GM12878 (cell line): ENCODE measurements around the gene SMAD5. TPM values are rescaled to one million over a fixed set of nuclear protein-coding genes. Genes with fewer than 3 reads are reported as not detected.

ENCODE experiments used
- ATAC-seq: fragments of 200-7000 bp; cut with Tn5 transposase; 3 replicates; pipeline ENCODE4 v1.9.1; 2020; ENCODE audit warnings: mild to moderate bottlenecking, moderate library complexity
- BruUV-seq: library from RNA; stranded (reverse); fragments of 400-500 nt; replicated peaks from 2 replicates; lab custom pipeline; 2021; lab: Mats Ljungman, UMichigan
- CTCF ChIA-PET: fragments of 300-600 bp; sonication (Branson Sonifier 250); formaldehyde crosslinking; extraction: SDS; loops from one replicate; lab custom pipeline; 2021; ENCODE audit warnings: inconsistent platforms; lab: Yijun Ruan, JAX
- POLR2A ChIA-PET: fragments of 350-600 bp; formaldehyde crosslinking; extraction: SDS; loops from one replicate; lab custom pipeline; 2021; ENCODE audit warnings: inconsistent platforms; lab: Charles Lee
- RAD21 ChIA-PET: fragments of 300-600 bp; sonication (Branson Sonifier 250); formaldehyde crosslinking; loops from one replicate; lab custom pipeline; 2023; ENCODE audit warnings: antibody characterized with exemption; ENCODE audit not compliant: unreplicated experiment; lab: Charles Lee
- SMC1A ChIA-PET: fragments of 300-600 bp; sonication (Branson Sonifier 250); formaldehyde crosslinking; loops from one replicate; lab custom pipeline; 2023; ENCODE audit not compliant: unreplicated experiment, uncharacterized antibody; lab: Charles Lee
- DNase-seq: peaks from one replicate; pipeline ENCODE4 v3.0.0-alpha.2; 2011; ENCODE audit warnings: low read depth, low spot score
- FAIRE-seq: peaks from 3 replicates; lab custom pipeline; 2011; peaks lifted over from hg19 to GRCh38; lab: Jason Lieb, UNC
- H2AFZ ChIP-seq: 2 replicates; pipeline ENCODE4 v1.6.0; 2011; ENCODE audit warnings: low read depth, low read length, control low read depth; ENCODE audit not compliant: control insufficient read depth
- H3K27ac ChIP-seq: 2 replicates; pipeline ENCODE4 v1.5.1; 2011; ENCODE audit warnings: control low read depth; ENCODE audit not compliant: control insufficient read depth, insufficient read depth
- H3K27me3 ChIP-seq, 2 experiments: replicated peaks in 1 of 2; 2 replicates each; pipeline versions ENCODE4 v1.6.0 to v1.6.1; 2011; ENCODE audit warnings: low read length in 1 of 2; ENCODE audit not compliant: control insufficient read depth in 2 of 2, insufficient read depth in 2 of 2
- H3K36me3 ChIP-seq, 2 experiments: 2 replicates each; pipeline ENCODE4 v1.5.1; 2011; ENCODE audit warnings: low read length in 1 of 2; ENCODE audit not compliant: control insufficient read depth in 2 of 2, insufficient read depth in 2 of 2
- H3K4me1 ChIP-seq: 2 replicates; pipeline ENCODE4 v1.6.1; 2011; ENCODE audit warnings: mild to moderate bottlenecking, low read length, moderate library complexity, mixed read lengths; ENCODE audit not compliant: control insufficient read depth, insufficient read depth
- H3K4me2 ChIP-seq: 2 replicates; pipeline ENCODE4 v1.6.0; 2011; ENCODE audit warnings: control low read depth; ENCODE audit not compliant: control insufficient read depth, insufficient read depth
- H3K4me3 ChIP-seq: fragments of 200-600 bp; sonication (generic); 2 replicates; pipeline ENCODE4 v1.5.1; 2016
- H3K79me2 ChIP-seq: 2 replicates; pipeline ENCODE4 v1.6.0; 2011; ENCODE audit warnings: low read length; ENCODE audit not compliant: control insufficient read depth, insufficient read depth
- H3K9ac ChIP-seq: 2 replicates; pipeline ENCODE4 v1.8.0; 2011; ENCODE audit warnings: low read length, control low read depth, mixed read lengths; ENCODE audit not compliant: control insufficient read depth, insufficient read depth
- H3K9me3 ChIP-seq: replicated peaks from 3 replicates; pipeline ENCODE4 v1.5.1; 2011; ENCODE audit warnings: mild to moderate bottlenecking, low read length; ENCODE audit not compliant: control insufficient read depth, insufficient read depth
- H4K20me1 ChIP-seq: 2 replicates; pipeline ENCODE4 v1.6.0; 2011; ENCODE audit not compliant: control insufficient read depth, insufficient read depth
- BCL11A ChIP-seq: IDR thresholded peaks from 2 replicates; pipeline ENCODE4 v1.6.1; 2011; ENCODE audit warnings: low read depth, low read length
- CHD2 ChIP-seq: IDR thresholded peaks from 2 replicates; pipeline ENCODE4 v1.6.1; 2011; ENCODE audit warnings: low read depth, low read length, improper control_type of control experiment, borderline replicate concordance
- DPF2 ChIP-seq: fragments of 450-650 bp; IDR thresholded peaks from 2 replicates; pipeline ENCODE4 v1.6.1; 2017; ENCODE audit warnings: mild to moderate bottlenecking
- NBN ChIP-seq: fragments of 450-650 bp; IDR thresholded peaks from 2 replicates; pipeline ENCODE4 v1.6.1; 2016
- NR2F1 ChIP-seq: fragments of 450-650 bp; conservative IDR thresholded peaks from 2 replicates; pipeline ENCODE4 v1.6.1; 2017; ENCODE audit warnings: mild to moderate bottlenecking
- whole genome bisulfite sequencing: methylation state at CpG from one replicate; pipeline ENCODE4 v1.1.6; 2016; ENCODE audit warnings: low lambda C conversion rate; ENCODE audit not compliant: insufficient replicate concordance, insufficient coverage; ENCODE audit errors: missing lambda C conversion rate; 5-methylcytosine and 5-hydroxymethylcytosine counted together
- in situ Hi-C: fragments of 300-500 bp; cut with MboI; formaldehyde crosslinking; loops from 9 replicates; pipeline ENCODE4 v1.14.3; 2018; ENCODE audit warnings: mixed read lengths
- intact Hi-C: fragments of 100-400 bp; cut with micrococcal nuclease; formaldehyde crosslinking; loops from one replicate; pipeline ENCODE4 v1.14.2; 2022; ENCODE audit not compliant: unreplicated experiment
- polyA plus RNA-seq, 11 experiments: library from polyadenylated mRNA; depleted of rRNA in 4 of 11; unstranded in 6 of 11; stranded (reverse) in 5 of 11; fragments of >200 nt; fragmentation: Nextera tagmentation in 4 of 11; fragmentation: Illumina TruSeq in 1 of 11; extraction: Ambion mirVana in 4 of 11; extraction: Trizol in 1 of 11; gene quantifications; 1 replicate in 1 of 11; 2 replicates in 10 of 11; pipeline versions ENCODE4 v1.2.1 to v1.2.3, GENCODE V29; 2011 to 2016; ENCODE audit warnings: inconsistent platforms in 2 of 11, missing spikeins in 2 of 11, low read depth in 1 of 11
- total RNA-seq, 4 experiments: library from RNA; depleted of rRNA in 3 of 4; stranded (reverse); fragments of >200 nt in 3 of 4; fragmentation: Illumina TruSeq in 1 of 4; extraction: Trizol in 1 of 4; gene quantifications; 2 replicates each; pipeline versions ENCODE4 v1.2.1 to v1.2.3, GENCODE V29; 2013 to 2021

SMAD5 gene
- total and polyA plus RNA-seq, 10 of the 15 experiments (the other 5 are each of a cell fraction or from before 2014, with no cell fraction given) = 3.6 to 40.6 (median 11.7) TPM

- no peak for TF ChIP-seq DPF2
These were observed 29.5 kb upstream of the SMAD5 start (continued) for GRCh38 chr5:136103118-136103517.

DNA sequence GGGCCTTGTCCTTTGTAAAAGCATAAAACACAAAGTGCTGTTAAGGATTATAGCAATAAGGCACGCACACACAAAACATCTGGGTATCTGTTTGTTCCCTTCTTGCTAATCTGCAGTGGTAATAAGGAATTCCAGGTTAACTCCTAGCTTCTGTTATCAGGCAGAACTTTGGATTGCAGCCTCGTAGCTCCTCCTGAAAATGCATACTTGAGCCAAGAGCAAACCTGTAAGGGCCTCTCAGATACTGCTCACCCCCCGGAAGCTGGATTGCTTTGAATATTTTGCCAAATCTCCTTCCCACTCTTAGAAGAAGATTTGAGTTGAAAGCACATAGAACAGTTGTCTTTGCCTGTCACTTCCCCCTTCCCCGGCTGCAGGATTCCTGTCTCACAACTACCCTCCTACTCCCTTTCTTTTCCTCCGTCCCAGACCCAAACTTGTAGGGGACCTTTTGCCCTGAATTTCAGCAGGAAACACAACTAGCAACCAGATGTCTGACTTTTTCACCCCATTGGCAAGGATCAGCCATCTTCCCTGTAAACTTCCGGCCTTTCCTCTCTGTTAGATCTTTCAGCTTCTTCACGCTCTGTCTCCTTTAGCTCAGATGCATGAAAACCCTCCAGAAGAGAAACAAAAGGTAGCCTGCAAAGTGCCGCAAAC is 28.2 kb upstream of the SMAD5 start:
- Histone ChIP-seq H3K36me3 (no peaks in the 10 kb centered on the region), H3K27ac (no peak overlapping the region), H3K9ac (no peak overlapping the region), H3K27me3 (no peaks in the 10 kb centered on the region), H4K20me1 (no peaks in the 10 kb centered on the region), H3K9me3 (no peaks in the 10 kb centered on the region), H3K4me1 (no peaks in the 10 kb centered on the region), H2AFZ (no peak overlapping the region), H3K4me3 (no peak overlapping the region), H3K4me2 (no peak overlapping the region), H3K79me2 (no peaks in the 10 kb centered on the region)
- ChIA-PET RAD21 (interaction anchor here (1.4 to 4.4 kb wide), 2 partner anchors 23 to 29 kb away, joined by 6 to 22 read pairs; partner anchors contain the start of gene SMAD5), POLR2A (interaction anchor here (0.8 to 1.6 kb wide), 2 partner anchors 28 to 29 kb away, joined by 3 to 5 read pairs; partner anchors contain the start of gene SMAD5), CTCF (interaction anchor here (0.7 to 1.1 kb wide), 6 partner anchors 10 to 72 kb away, joined by 3 to 4 read pairs (median 3); no protein-coding TSS in a partner anchor), SMC1A (interaction anchor here (0.8 to 3.5 kb wide), 10 partner anchors 10 to 139 kb away, joined by 3 to 17 read pairs (median 5); partner anchors contain the start of gene SMAD5)
- TF ChIP-seq CHD2 = no peak
- no peak for TF ChIP-seq NBN
- no peak for TF ChIP-seq BCL11A
- TF ChIP-seq NR2F1 = no peak
- WGBS = 48% methylated on average over 8 of the region's 8 CpGs
- FAIRE-seq (no peak), DNase-seq (no peak), ATAC-seq (no peak)
- in situ Hi-C loops = no loop called here
- no TSS peak for BruUV-seq
- intact Hi-C loops = no loop called here
